ENCODE results near the gene HSH2D. TPM values are rescaled to one million over a fixed set of nuclear protein-coding genes. Genes with fewer than 3 reads are reported as not detected.

The HSH2D gene
- polyA plus RNA-seq, 1 of the 3 experiments (the other 2 are of a cell fraction), result not detected

- no peaks in the 10 kb centered on the region for H3K4me1 ChIP-seq (ENCODE audit: control insufficient read depth in 1 of 2, insufficient read depth in 2 of 2, low read depth in 1 of 2, low read length in 1 of 2)
- H3K79me2 ChIP-seq (ENCODE audit: insufficient read depth), result no peaks in the 10 kb centered on the region
- no peak overlapping the region for H3K4me3 ChIP-seq (ENCODE audit: low read depth in 2 of 2, low read length in 1 of 2)
- no peaks in the 10 kb centered on the region for H3K27me3 ChIP-seq (ENCODE audit: insufficient read depth)
- H3K27ac ChIP-seq (ENCODE audit: low read depth in 2 of 2, low read length in 1 of 2), result no peak overlapping the region
- no peaks in the 10 kb centered on the region for H3K9me3 ChIP-seq
- no peak for TF ChIP-seq TEAD4 (IDR thresholded peaks at IDR 0.05; ENCODE audit: borderline replicate concordance, insufficient read depth)
- ChIA-PET POLR2A (no interaction called here), CTCF (interaction anchor here (1.1 to 1.2 kb wide), 2 partner anchors 17 to 25 kb away, joined by 3 to 4 read pairs; no protein-coding TSS in a partner anchor)
- H3K36me3 ChIP-seq (replicated peaks in 1 of 2; ENCODE audit: control insufficient read depth in 1 of 2, insufficient read depth in 2 of 2, low read length in 1 of 2), result peaks cover 5 to 20% of the 10 kb centered on the region in 2 experiments
- H3K9me2 ChIP-seq, result no peaks in the 10 kb centered on the region
- no peaks in the 10 kb centered on the region for H4K20me1 ChIP-seq (ENCODE audit: insufficient read depth)
- H3K9ac ChIP-seq, result no peak overlapping the region
- no peak for DNase-seq
- no peaks in the 10 kb centered on the region for H3F3A ChIP-seq (replicated peaks; ENCODE audit: insufficient read depth)
- no peak overlapping the region for H3K4me2 ChIP-seq
- no peak overlapping the region for H2AFZ ChIP-seq (ENCODE audit: low read depth)
- WGBS (ENCODE audit: low lambda C conversion rate), result 35% methylated on average over 16 of the region's 16 CpGs
These were observed 7.1 kb upstream of the HSH2D start for GRCh38 chr19:16136185-16136999.

GRCh38 chr19:16139752-16140151 lies 3.7 kb upstream of the HSH2D start:
- no peak overlapping the region for H3K27ac ChIP-seq (ENCODE audit: low read depth in 2 of 2, low read length in 1 of 2)
- POLR2A ChIA-PET, result interaction anchor here (1.3 kb wide), 1 partner anchor 45 kb away, joined by 4 read pairs; the partner anchor contains the start of gene FAM32A
- H3F3A ChIP-seq (replicated peaks; ENCODE audit: insufficient read depth), result no peaks in the 10 kb centered on the region
- 81% methylated on average over 13 of the region's 13 CpGs for WGBS (ENCODE audit: low lambda C conversion rate)
- no peaks in the 10 kb centered on the region for H3K9me2 ChIP-seq
- H2AFZ ChIP-seq (ENCODE audit: low read depth), result no peak overlapping the region
- TF ChIP-seq MEF2A (IDR thresholded peaks at IDR 0.05; ENCODE audit: borderline replicate concordance, low read depth), result no peak
- TF ChIP-seq TCF12 (IDR thresholded peaks at IDR 0.05), result no peak
- TF ChIP-seq FOSL2 (IDR thresholded peaks at IDR 0.05; ENCODE audit: borderline replicate concordance, low read depth), result no peak
- no peak for TF ChIP-seq GABPA (IDR thresholded peaks at IDR 0.05; ENCODE audit: low read depth)
- TF ChIP-seq NFIC (IDR thresholded peaks at IDR 0.05; ENCODE audit: borderline replicate concordance), result no peak
- no peak for TF ChIP-seq USF1 (IDR thresholded peaks at IDR 0.05; ENCODE audit: borderline replicate concordance, low read depth)
- no peak for TF ChIP-seq CHD2 (IDR thresholded peaks at IDR 0.05; ENCODE audit: low read length, partially characterized antibody)
- TF ChIP-seq GATA2 (CRISPR knock-in tag; IDR thresholded peaks at IDR 0.05), result no peak
- H3K4me2 ChIP-seq, result no peak overlapping the region
- H3K36me3 ChIP-seq (replicated peaks in 1 of 2; ENCODE audit: control insufficient read depth in 1 of 2, insufficient read depth in 2 of 2, low read length in 1 of 2), result no peaks in the 10 kb centered on the region
- no peaks in the 10 kb centered on the region for H3K79me2 ChIP-seq (ENCODE audit: insufficient read depth)
- H3K4me1 ChIP-seq (ENCODE audit: control insufficient read depth in 1 of 2, insufficient read depth in 2 of 2, low read depth in 1 of 2, low read length in 1 of 2), result no peaks in the 10 kb centered on the region
- DNase-seq, result no peak
- H4K20me1 ChIP-seq (ENCODE audit: insufficient read depth), result no peaks in the 10 kb centered on the region
- no peak overlapping the region for H3K9ac ChIP-seq
- H3K4me3 ChIP-seq (ENCODE audit: low read depth in 2 of 2, low read length in 1 of 2), result no peak overlapping the region
- no peaks in the 10 kb centered on the region for H3K9me3 ChIP-seq
- CTCF ChIA-PET, result interaction anchor here (0.5 kb wide), 1 partner anchor 107 kb away, joined by 3 read pairs; no protein-coding TSS in a partner anchor
- H3K27me3 ChIP-seq (ENCODE audit: insufficient read depth), result no peaks in the 10 kb centered on the region

- Histone ChIP-seq H3K79me2 (ENCODE audit: insufficient read depth) (no peaks in the 10 kb centered on the region), H3K9me2 (no peaks in the 10 kb centered on the region), H4K20me1 (ENCODE audit: insufficient read depth) (no peaks in the 10 kb centered on the region), H3K4me1 (ENCODE audit: control insufficient read depth in 1 of 2, insufficient read depth in 2 of 2, low read depth in 1 of 2, low read length in 1 of 2) (no peaks in the 10 kb centered on the region), H3K4me3 (ENCODE audit: low read depth in 2 of 2, low read length in 1 of 2) (no peak overlapping the region), H3F3A (replicated peaks; ENCODE audit: insufficient read depth) (no peaks in the 10 kb centered on the region), H3K36me3 (replicated peaks in 1 of 2; ENCODE audit: control insufficient read depth in 1 of 2, insufficient read depth in 2 of 2, low read length in 1 of 2) (no peaks in the 10 kb centered on the region), H3K4me2 (no peak overlapping the region), H3K27ac (ENCODE audit: low read depth in 2 of 2, low read length in 1 of 2) (no peak overlapping the region), H3K9ac (no peak overlapping the region), H3K27me3 (ENCODE audit: insufficient read depth) (no peaks in the 10 kb centered on the region; the same call in 1 of the 2 replicates), H3K9me3 (no peaks in the 10 kb centered on the region), H2AFZ (ENCODE audit: low read depth) (no peak overlapping the region)
- DNase-seq, result no peak
- ChIA-PET POLR2A (no interaction called here), CTCF (interaction anchor here (1.1 kb wide), 1 partner anchor 99 kb away, joined by 3 read pairs; no protein-coding TSS in a partner anchor)
- WGBS (ENCODE audit: low lambda C conversion rate), result 74% methylated on average over 3 of the region's 4 CpGs
- TF ChIP-seq USF2 (IDR thresholded peaks at IDR 0.05; ENCODE audit: borderline replicate concordance, low read depth, low read length) (no peak), ZBTB33 (IDR thresholded peaks at IDR 0.05; ENCODE audit: borderline replicate concordance, low read depth) (no peak), POLR2AphosphoS5 (IDR thresholded peaks at IDR 0.05; ENCODE audit: low read depth, low read length) (no peak), FOXM1 (IDR thresholded peaks at IDR 0.05; ENCODE audit: low read depth) (no peak), IRF3 (IDR thresholded peaks at IDR 0.05; ENCODE audit: low read depth, low read length) (no peak), NFIC (IDR thresholded peaks at IDR 0.05; ENCODE audit: borderline replicate concordance) (no peak), NRF1 (IDR thresholded peaks at IDR 0.05; ENCODE audit: low read depth, low read length) (no peak)
These were observed 2.4 kb upstream of the HSH2D start for GRCh38 chr19:16141043-16141442.

Data from SK-N-SH (cell line).